Psoas muscle (tissue), 8 donors: ENCODE data around the gene FOXP1. TPM values are rescaled to one million over a fixed set of nuclear protein-coding genes. Genes with fewer than 3 reads are reported as not detected.

Experiments
- ATAC-seq, 4 donors: fragments of 200-7000 bp; cut with Tn5 transposase; one replicate each; pipeline ENCODE4 v1.9.1; 2020; ENCODE audit warnings: moderate library complexity in 3 of 4, mild to moderate bottlenecking in 2 of 4
- DNase-seq, 2 donors: peaks; one replicate each; pipeline ENCODE4 v3.0.0-alpha.2; 2020
- H3K27ac ChIP-seq: fragments of 200-600 bp; one replicate; pipeline ENCODE4 v1.8.0; 2022
- H3K27me3 ChIP-seq, 3 donors: fragments of 200-600 bp in 1 of 3; one replicate each; pipeline versions ENCODE4 v1.6.1 to v1.8.0; 2013 to 2022; ENCODE audit warnings: low read length in 2 of 3, mild to moderate bottlenecking in 2 of 3, moderate library complexity in 1 of 3; ENCODE audit not compliant: insufficient read depth in 3 of 3
- H3K36me3 ChIP-seq, 2 donors: fragments of 200-600 bp in 1 of 2; one replicate each; pipeline versions ENCODE4 v1.6.1 to v1.8.0; 2013 to 2022; ENCODE audit warnings: low read depth in 1 of 2, mild to moderate bottlenecking in 1 of 2, moderate library complexity in 1 of 2; ENCODE audit not compliant: insufficient read depth in 1 of 2
- H3K4me1 ChIP-seq: fragments of 200-600 bp; one replicate; pipeline ENCODE4 v1.8.0; 2022
- H3K4me3 ChIP-seq: fragments of 200-600 bp; one replicate; pipeline ENCODE4 v1.8.0; 2022; ENCODE audit warnings: mild to moderate bottlenecking
- H3K9me3 ChIP-seq: fragments of 200-600 bp; one replicate; pipeline ENCODE4 v1.8.0; 2022
- CTCF ChIP-seq: fragments of 200-600 bp; IDR thresholded peaks from one replicate; pipeline ENCODE4 v1.8.0; 2022; ENCODE audit warnings: antibody characterized with exemption
- WGBS, 3 donors: extraction: QIAGEN DNeasy Blood & Tissue Kit; methylation state at CpG; one replicate each; pipeline versions ENCODE4 v1.1.6 to v1.1.7; 2013; 5-methylcytosine and 5-hydroxymethylcytosine counted together
- intact Hi-C, 2 donors: fragments of 100-400 bp; cut with DNase I; formaldehyde crosslinking; loops; one replicate each; pipeline versions ENCODE4 v1.11.0 to v1.14.2; 2022
- polyA plus RNA-seq, 3 donors: library from polyadenylated mRNA; stranded (reverse); fragments of 200-250 nt; gene quantifications; one replicate each; pipeline ENCODE4 v1.2.3, GENCODE V29; 2013
- total RNA-seq, 4 donors: library from RNA; stranded (reverse); fragmentation: NEBNext Ultra II Directional in 2 of 4; extraction: Animal tissue kit (Norgen Biotek cat#: 25700) in 2 of 4; gene quantifications; one replicate each; pipeline versions ENCODE4 v1.2.1 to v1.2.4, GENCODE V29; 2021 to 2023
- donor health status: healthy with polysubstance abuse.
- donor health status: DM: no; HTN: no; CAD: no; lungs with moderate emphysema.
- donor health status: Bipolar disorder and iron deficiency.
- donor health status: healthy.
- donor health status: DM: yes; HTN: yes; CAD: no.
- donor health status: DM: no; HTN: no; CAD: no.
- donor health status: DM: no; HTN: no; CAD: no.
- donor health status: DM: yes; HTN: yes; CAD: no.

The FOXP1 gene
- total and polyA plus RNA-seq, 7 donors, result 2.6 to 26.4 (median 15.4) TPM

GRCh38 chr3:71260782-71261181 is 322.7 kb downstream of the FOXP1 start:
- Histone ChIP-seq H3K4me1 (no peaks in the 10 kb centered on the region), H3K36me3 (no peaks in the 10 kb centered on the region), H3K9me3 (no peaks in the 10 kb centered on the region), H3K4me3 (no peak overlapping the region), H3K27ac (no peak overlapping the region), H3K27me3 (no peaks in the 10 kb centered on the region)
- no peak for TF ChIP-seq CTCF
- DNase-seq, result no peak
- ATAC-seq, result no peak
- 92 to 98% (median 96%) methylated on average over 8 of the region's 8 CpGs for WGBS, 3 donors
- intact Hi-C loops, result no loop called here

GRCh38 chr3:71258526-71258925 is 325.0 kb downstream of the FOXP1 start:
- 94 to 95% (median 94%) methylated on average over 3 of the region's 3 CpGs for WGBS, 3 donors

GRCh38 chr3:71258116-71258515 is 325.4 kb downstream of the FOXP1 start:
- intact Hi-C loops, result no loop called here

More at GRCh38 chr3:71258526-71258925, 325.0 kb downstream of the FOXP1 start:
- ATAC-seq, result no peak
- Histone ChIP-seq H3K4me3 (no peak overlapping the region), H3K36me3 (no peaks in the 10 kb centered on the region), H3K4me1 (peaks cover 10% of the 10 kb centered on the region), H3K9me3 (no peaks in the 10 kb centered on the region), H3K27me3 (no peaks in the 10 kb centered on the region), H3K27ac (no peak overlapping the region)
- no peak for DNase-seq
- intact Hi-C loops, result no loop called here
- TF ChIP-seq CTCF, result no peak

GRCh38 chr3:71255498-71255897 is 328.0 kb downstream of the FOXP1 start:
- Histone ChIP-seq H3K4me3 (no peak overlapping the region), H3K36me3 (no peaks in the 10 kb centered on the region), H3K4me1 (peaks cover 10% of the 10 kb centered on the region), H3K27me3 (no peaks in the 10 kb centered on the region), H3K27ac (no peak overlapping the region), H3K9me3 (no peaks in the 10 kb centered on the region)
- intact Hi-C loops, result no loop called here
- DNase-seq (no peak), ATAC-seq (no peak)
- 78 to 89% (median 87%) methylated on average over 3 of the region's 3 CpGs for WGBS, 3 donors
- TF ChIP-seq CTCF, result no peak

More at GRCh38 chr3:71258116-71258515, 325.4 kb downstream of the FOXP1 start:
- Histone ChIP-seq H3K27me3 (no peaks in the 10 kb centered on the region), H3K4me1 (peaks cover 10% of the 10 kb centered on the region), H3K9me3 (no peaks in the 10 kb centered on the region), H3K4me3 (no peak overlapping the region), H3K36me3 (no peaks in the 10 kb centered on the region), H3K27ac (no peak overlapping the region)
- DNase-seq (no peak), ATAC-seq (no peak)
- no peak for TF ChIP-seq CTCF
- WGBS, 3 donors, result 95 to 97% (median 97%) methylated on average over 1 of the region's 1 CpG
